HepG2 (cell line): ENCODE results near the gene PRCD. TPM values are rescaled to one million over a fixed set of nuclear protein-coding genes. Genes with fewer than 3 reads are reported as not detected.

ENCODE experiments used
- ARID5B ChIP-seq: IDR thresholded peaks from 2 replicates; pipeline ENCODE4 v1.4.0; 2020; ENCODE audit warnings: mild to moderate bottlenecking, missing genetic modification reagents
- DMTF1 ChIP-seq: sonication (generic); formaldehyde crosslinking; IDR thresholded peaks from 2 replicates; pipeline ENCODE4 v1.4.0; 2020; ENCODE audit warnings: mild to moderate bottlenecking, missing genetic modification reagents
- DNMT3B ChIP-seq: conservative IDR thresholded peaks from 2 replicates; pipeline ENCODE4 v1.6.1; 2016; ENCODE audit warnings: missing biosample characterization, control low read depth
- E2F2 ChIP-seq: sonication (generic); formaldehyde crosslinking; IDR thresholded peaks from 2 replicates; pipeline ENCODE4 v1.4.0; 2020; ENCODE audit warnings: missing genetic modification reagents, borderline replicate concordance
- HMGA1 ChIP-seq: sonication (generic); formaldehyde crosslinking; conservative IDR thresholded peaks from 2 replicates; pipeline ENCODE4 v1.4.0; 2020; ENCODE audit warnings: missing genetic modification reagents
- HMGXB4 ChIP-seq, 2 experiments: sonication (generic) in 1 of 2; formaldehyde crosslinking in 1 of 2; IDR thresholded peaks; 2 replicates each; pipeline versions ENCODE4 v1.4.0 to v1.6.1; 2018 to 2020; ENCODE audit warnings: missing genetic modification reagents in 2 of 2, borderline replicate concordance in 1 of 2, low read depth in 1 of 2, mild to moderate bottlenecking in 1 of 2, missing biosample characterization in 1 of 2
- MATR3 ChIP-seq: sonication (generic); formaldehyde crosslinking; IDR thresholded peaks from 2 replicates; pipeline ENCODE4 v1.4.0; 2020; ENCODE audit warnings: missing genetic modification reagents
- MXD4 ChIP-seq: IDR thresholded peaks from 2 replicates; pipeline ENCODE4 v1.6.1; 2016; ENCODE audit warnings: mild to moderate bottlenecking, missing biosample characterization, missing genetic modification reagents
- NR2F1 ChIP-seq, 2 experiments: fragments of 450-650 bp in 1 of 2; formaldehyde crosslinking in 1 of 2; IDR thresholded peaks; 2 replicates each; pipeline versions ENCODE4 v1.5.0 to v1.6.1; 2016 to 2020; ENCODE audit warnings: mild to moderate bottlenecking in 1 of 2, missing compliant biosample characterization in 1 of 2, missing genetic modification reagents in 1 of 2, moderate library complexity in 1 of 2
- SATB2 ChIP-seq: sonication (generic); formaldehyde crosslinking; IDR thresholded peaks from 2 replicates; pipeline ENCODE4 v1.5.0; 2020; ENCODE audit warnings: missing genetic modification reagents
- SMAD1 ChIP-seq: sonication (generic); formaldehyde crosslinking; IDR thresholded peaks from 2 replicates; pipeline ENCODE4 v1.4.0; 2020; ENCODE audit warnings: missing genetic modification reagents, low read depth, mild to moderate bottlenecking, borderline replicate concordance
- TAF1 ChIP-seq: sonication (generic); formaldehyde crosslinking; IDR thresholded peaks from 2 replicates; pipeline ENCODE4 v1.4.0; 2020; ENCODE audit warnings: missing genetic modification reagents
- ZFP36L1 ChIP-seq: sonication (generic); formaldehyde crosslinking; IDR thresholded peaks from 2 replicates; pipeline ENCODE4 v1.8.0; 2022; ENCODE audit warnings: mild to moderate bottlenecking, missing genetic modification reagents, moderate library complexity
- ZNF18 ChIP-seq: sonication (generic); formaldehyde crosslinking; IDR thresholded peaks from 2 replicates; pipeline ENCODE4 v1.8.0; 2022; ENCODE audit warnings: mild to moderate bottlenecking, missing genetic modification reagents; ENCODE audit not compliant: insufficient replicate concordance
- ZNF468 ChIP-seq: sonication (generic); formaldehyde crosslinking; IDR thresholded peaks from 2 replicates; pipeline ENCODE4 v1.8.0; 2022; ENCODE audit warnings: mild to moderate bottlenecking, moderate library complexity, missing genetic modification reagents
- ZNF703 ChIP-seq: sonication (generic); formaldehyde crosslinking; IDR thresholded peaks from 2 replicates; pipeline ENCODE4 v1.5.1; 2020; ENCODE audit warnings: missing genetic modification reagents, mild to moderate bottlenecking, moderate library complexity, borderline replicate concordance
- polyA plus RNA-seq, 8 experiments: library from polyadenylated mRNA; depleted of rRNA in 3 of 8; stranded (reverse) in 7 of 8; unstranded in 1 of 8; fragments of >200 nt; fragmentation: Illumina TruSeq in 4 of 8; extraction: Trizol in 4 of 8; gene quantifications; 2 replicates each; pipeline versions ENCODE4 v1.2.1 to v1.2.3, GENCODE V29; 2011 to 2016; ENCODE audit warnings: low read depth in 4 of 8, missing spikeins in 1 of 8, mixed read lengths in 1 of 8; ENCODE audit not compliant: insufficient read depth in 1 of 8
- total RNA-seq, 5 experiments: library from RNA; depleted of rRNA; stranded (reverse); fragments of >200 nt; fragmentation: Illumina TruSeq; extraction: Trizol; gene quantifications; 2 replicates each; pipeline ENCODE4 v1.2.3, GENCODE V29; 2016; ENCODE audit warnings: low read depth in 1 of 5

Gene PRCD
- total and polyA plus RNA-seq, 2 of the 13 experiments (the other 11 are each of a cell fraction or from before 2014, with no cell fraction given): 0.51 TPM; not detected in 1

- TF ChIP-seq MATR3 (CRISPR knock-in tag): no peak
- TF ChIP-seq NR2F1 (CRISPR knock-in tag; IDR thresholded peaks at IDR 0.05): no peak
- peak; percentile 19; the same call in 1 of the 2 replicates for TF ChIP-seq ARID5B (CRISPR knock-in tag)
- TF ChIP-seq TAF1: peak; percentile 70
- TF ChIP-seq SATB2 (CRISPR knock-in tag): no peak
- TF ChIP-seq DNMT3B (CRISPR knock-in tag): no peak
- TF ChIP-seq ZNF703 (CRISPR knock-in tag): no peak
- TF ChIP-seq HMGA1 (CRISPR knock-in tag): no peak
- TF ChIP-seq MXD4 (CRISPR knock-in tag): peak; percentile 90; the same call in 1 of the 2 replicates
- TF ChIP-seq ZNF468: 0 out of 2 replicates have a peak, but pooled peaks have one; percentile 0
- TF ChIP-seq ZNF18 (CRISPR knock-in tag): peak; percentile 80
- TF ChIP-seq HMGXB4 (CRISPR knock-in tag; IDR thresholded peaks at IDR 0.05; ENCODE audit: borderline replicate concordance in 1 of 2, low read depth in 1 of 2): peak; percentile 0 to 29; a peak in 2 of 4 replicates
- TF ChIP-seq DMTF1 (CRISPR knock-in tag): no peak
- no peak for TF ChIP-seq E2F2 (CRISPR knock-in tag)
- peak; percentile 65; the same call in 1 of the 2 replicates for TF ChIP-seq SMAD1
- peak; percentile 64; the same call in 1 of the 2 replicates for TF ChIP-seq ZFP36L1 (CRISPR knock-in tag)
These were observed 38.6 kb upstream of the PRCD start, which contains the start of gene RHBDF2 (continued) for GRCh38 chr17:76501018-76501826.
